ENCODE results near the gene SH2D3C. TPM values are rescaled to one million over a fixed set of nuclear protein-coding genes. Genes with fewer than 3 reads are reported as not detected.

SH2D3C gene
- total and polyA plus RNA-seq, 12 donors = 2.1 to 27.1 (median 10.3) TPM

- H3K27ac ChIP-seq = peak overlapping the region in 2 of 5 donors; percentile 65 to 77
- H3K36me3 ChIP-seq (replicated peaks in 1 of 2) = peaks cover 0 to 3% of the 10 kb centered on the region in 2 donors
- intact Hi-C loops (cut with DNase I) = loop anchor here (5.0 kb wide), 2 partner anchors 40 to 130 kb away; no protein-coding TSS in a partner anchor
- H3K27me3 ChIP-seq = no peaks in the 10 kb centered on the region
- DNase-seq = peak; percentile 85 to 97 (median 90)
- peak overlapping the region in 2 of 4 donors; percentile 4 to 48 for H3K4me3 ChIP-seq
- H3K9me3 ChIP-seq (replicated peaks in 1 of 3) = no peaks in the 10 kb centered on the region
- no peak for TF ChIP-seq POLR2A (IDR thresholded peaks at IDR 0.05)
- TF ChIP-seq CTCF (IDR thresholded peaks at IDR 0.05) = no peak
- 35 to 47% (median 43%) methylated on average over 31 to 38 of the region's 38 CpGs for WGBS, 4 donors
- H3K4me1 ChIP-seq (replicated peaks in 1 of 2) = peaks cover 0 to 21% of the 10 kb centered on the region in 2 donors
Measured at GRCh38 chr9:127741831-127742434, 36.5 kb downstream of the SH2D3C start.

- no peak for TF ChIP-seq CTCF (IDR thresholded peaks at IDR 0.05)
- TF ChIP-seq POLR2A (IDR thresholded peaks at IDR 0.05) = no peak
- intact Hi-C loops (cut with DNase I) = loop anchor here (5.0 to 10.0 kb wide), 4 partner anchors 43 to 235 kb away; no protein-coding TSS in a partner anchor
- 59 to 81% (median 78%) methylated on average over 7 to 19 of the region's 19 CpGs for WGBS, 4 donors
- Histone ChIP-seq H3K4me1 (replicated peaks in 1 of 2) (peaks cover 0 to 21% of the 10 kb centered on the region in 2 donors), H3K27ac (peak overlapping the region in 2 of 5 donors; percentile 65 to 71), H3K36me3 (replicated peaks in 1 of 2) (no peaks in the 10 kb centered on the region), H3K4me3 (no peak overlapping the region), H3K9me3 (replicated peaks in 1 of 3) (no peaks in the 10 kb centered on the region), H3K27me3 (no peaks in the 10 kb centered on the region)
- DNase-seq = no peak
Measured at GRCh38 chr9:127739614-127740330, 38.7 kb downstream of the SH2D3C start.

GRCh38 chr9:127738666-127739065, 39.8 kb downstream of the SH2D3C start:
- WGBS, 4 donors = 77 to 88% (median 84%) methylated on average over 5 to 13 of the region's 13 CpGs
- Histone ChIP-seq H3K27ac (no peak overlapping the region), H3K27me3 (no peaks in the 10 kb centered on the region), H3K9me3 (replicated peaks in 1 of 3) (no peaks in the 10 kb centered on the region), H3K4me1 (replicated peaks in 1 of 2) (peaks cover 6 to 29% of the 10 kb centered on the region in 2 donors), H3K4me3 (no peak overlapping the region), H3K36me3 (replicated peaks in 1 of 2) (no peaks in the 10 kb centered on the region)
- intact Hi-C loops (cut with DNase I) = loop anchor here (5.0 to 10.0 kb wide), 2 partner anchors 184 to 234 kb away; no protein-coding TSS in a partner anchor
- TF ChIP-seq POLR2A (IDR thresholded peaks at IDR 0.05) (no peak), CTCF (IDR thresholded peaks at IDR 0.05) (no peak)
- DNase-seq = no peak

GRCh38 chr9:127735530-127736185, 42.8 kb downstream of the SH2D3C start:
- no peak overlapping the region for H3K27ac ChIP-seq
- no peaks in the 10 kb centered on the region for H3K9me3 ChIP-seq (replicated peaks in 1 of 3)
- no peak for DNase-seq
- intact Hi-C loops (cut with DNase I) = loop anchor here (2.0 to 10.0 kb wide), 3 partner anchors 145 to 231 kb away; no protein-coding TSS in a partner anchor
- WGBS, 4 donors = 23 to 32% (median 27%) methylated on average over 13 to 15 of the region's 15 CpGs
- no peak overlapping the region for H3K4me3 ChIP-seq
- H3K27me3 ChIP-seq = no peaks in the 10 kb centered on the region
- H3K36me3 ChIP-seq (replicated peaks in 1 of 2) = peaks cover 0 to 20% of the 10 kb centered on the region in 2 donors
- TF ChIP-seq CTCF (IDR thresholded peaks at IDR 0.05) = no peak
- TF ChIP-seq POLR2A (IDR thresholded peaks at IDR 0.05) = no peak
- H3K4me1 ChIP-seq (replicated peaks in 1 of 2) = peaks cover 6 to 18% of the 10 kb centered on the region in 2 donors
